Ectodermal cell (in vitro differentiated cells): ENCODE measurements around the gene KMO.

ENCODE experiments used
- H3K27ac ChIP-seq: 2 replicates; pipeline ENCODE4 v1.7.0; 2013; ENCODE audit warnings: mild to moderate bottlenecking, low read depth, low read length; ENCODE audit not compliant: insufficient read depth, poor library complexity, severe bottlenecking
- H3K27me3 ChIP-seq: 2 replicates; pipeline ENCODE4 v1.7.0; 2013; ENCODE audit warnings: mild to moderate bottlenecking, low read length; ENCODE audit not compliant: insufficient read depth, control insufficient read depth, poor library complexity, severe bottlenecking
- H3K36me3 ChIP-seq: one replicate; pipeline ENCODE4 v1.7.0; 2013; ENCODE audit warnings: low read length; ENCODE audit not compliant: control insufficient read depth, insufficient read depth
- H3K4me1 ChIP-seq: one replicate; pipeline ENCODE4 v1.7.0; 2013; ENCODE audit warnings: low read length; ENCODE audit not compliant: control insufficient read depth, insufficient read depth
- H3K4me3 ChIP-seq: 2 replicates; pipeline ENCODE4 v1.7.0; 2013; ENCODE audit warnings: low read depth, low read length, control low read depth; ENCODE audit not compliant: insufficient read depth
- H3K9me3 ChIP-seq: 2 replicates; pipeline ENCODE4 v1.7.0; 2013; ENCODE audit warnings: mild to moderate bottlenecking, low read length, moderate library complexity; ENCODE audit not compliant: control insufficient read depth
- WGBS, 2 experiments: methylation state at CpG; one replicate each; pipeline ENCODE4 v1.1.7; 2013; ENCODE audit warnings: missing lambda C conversion rate in 2 of 2; 5-methylcytosine and 5-hydroxymethylcytosine counted together

KMO gene

GRCh38 chr1:241557551-241558193, 25.5 kb downstream of the KMO start:
- Histone ChIP-seq H3K36me3 (no peaks in the 10 kb centered on the region), H3K4me3 (no peak overlapping the region), H3K27ac (no peak overlapping the region), H3K27me3 (no peaks in the 10 kb centered on the region), H3K9me3 (no peaks in the 10 kb centered on the region), H3K4me1 (no peaks in the 10 kb centered on the region)
- WGBS, 2 experiments: 87 to 90% methylated on average over 5 of the region's 5 CpGs

- Histone ChIP-seq H3K27ac (no peak overlapping the region), H3K36me3 (no peaks in the 10 kb centered on the region)
- WGBS, 2 experiments: 93% methylated on average over 4 of the region's 4 CpGs
Measured at GRCh38 chr1:241560146-241560848, 28.1 kb downstream of the KMO start.

DNA sequence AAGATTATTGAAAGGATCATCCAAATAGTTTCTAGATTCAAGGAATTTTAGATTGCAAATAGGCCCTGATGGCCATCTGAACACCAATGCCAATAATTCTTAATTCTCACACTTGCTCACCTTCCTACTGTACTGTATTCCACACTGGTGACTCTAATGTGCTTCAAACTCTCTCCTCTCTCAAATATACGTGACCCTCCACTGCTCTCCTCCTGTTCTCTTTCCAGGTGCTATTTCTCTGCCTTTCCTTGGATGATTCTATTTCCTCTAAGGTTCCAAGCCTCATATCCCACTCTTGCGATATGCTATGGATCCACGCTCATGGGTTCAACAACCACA, 28.6 kb downstream of the KMO start:
- Histone ChIP-seq H3K4me1 (no peaks in the 10 kb centered on the region), H3K27ac (no peak overlapping the region), H3K9me3 (no peaks in the 10 kb centered on the region), H3K36me3 (no peaks in the 10 kb centered on the region), H3K4me3 (no peak overlapping the region), H3K27me3 (no peaks in the 10 kb centered on the region)
- 89 to 91% methylated on average over 3 of the region's 3 CpGs for WGBS, 2 experiments

More at GRCh38 chr1:241560146-241560848, 28.1 kb downstream of the KMO start:
- Histone ChIP-seq H3K27me3 (no peaks in the 10 kb centered on the region), H3K4me3 (no peak overlapping the region), H3K9me3 (no peaks in the 10 kb centered on the region), H3K4me1 (no peaks in the 10 kb centered on the region)

GRCh38 chr1:241569848-241570247, 37.7 kb downstream of the KMO start:
- H3K36me3 ChIP-seq: no peaks in the 10 kb centered on the region
- no peaks in the 10 kb centered on the region for H3K27me3 ChIP-seq
- no peaks in the 10 kb centered on the region for H3K4me1 ChIP-seq
- 100% methylated on average over 1 of the region's 2 CpGs; no CpG with 5 or more reads in 1 of the 2 experiments for WGBS, 2 experiments
- H3K9me3 ChIP-seq: no peaks in the 10 kb centered on the region
- no peak overlapping the region for H3K4me3 ChIP-seq
- H3K27ac ChIP-seq: no peak overlapping the region

DNA sequence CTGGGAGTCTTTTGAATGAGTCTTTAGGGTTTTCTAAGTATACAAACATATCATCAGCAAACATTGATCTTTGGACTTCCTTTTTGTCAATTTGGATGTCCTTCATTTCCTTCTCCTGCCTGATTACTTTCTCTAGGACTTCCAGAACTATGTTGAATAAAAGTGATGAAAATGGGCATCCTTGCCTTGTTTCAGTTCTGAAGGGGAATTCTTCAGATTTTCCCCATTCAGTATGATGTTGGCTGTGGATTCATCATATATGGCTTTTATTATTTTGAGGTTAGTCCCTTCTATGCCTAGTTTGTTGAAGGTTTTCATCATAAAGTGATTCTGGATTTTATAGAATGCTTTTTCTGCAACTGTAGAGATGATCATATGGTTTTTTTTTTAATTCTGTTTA, 42.0 kb downstream of the KMO start:
- no peaks in the 10 kb centered on the region for H3K27me3 ChIP-seq
- no peaks in the 10 kb centered on the region for H3K9me3 ChIP-seq
- H3K36me3 ChIP-seq: no peaks in the 10 kb centered on the region
- no peaks in the 10 kb centered on the region for H3K4me1 ChIP-seq
- H3K27ac ChIP-seq: no peak overlapping the region
- no peak overlapping the region for H3K4me3 ChIP-seq

DNA sequence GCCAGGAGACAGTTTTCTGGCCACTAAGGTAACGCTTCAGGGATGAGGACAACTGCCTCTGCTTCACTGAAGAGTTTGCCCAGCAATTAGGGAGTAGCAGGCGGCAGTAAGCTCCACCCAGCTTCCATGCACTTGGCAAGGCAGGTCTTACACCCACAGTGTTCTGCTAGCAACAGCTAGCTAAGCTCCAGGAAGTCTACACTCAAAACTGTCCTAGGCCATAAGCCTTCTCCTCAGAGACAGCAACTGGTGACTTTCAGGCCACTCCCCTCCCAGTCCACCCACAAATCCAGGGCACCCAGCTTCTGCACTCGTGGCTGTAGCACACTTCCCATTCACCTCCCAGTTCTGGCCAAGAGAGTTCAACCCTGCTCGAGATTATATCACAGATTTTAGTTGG, 47.3 kb downstream of the KMO start:
- Histone ChIP-seq H3K9me3 (no peaks in the 10 kb centered on the region), H3K27ac (no peak overlapping the region), H3K27me3 (no peaks in the 10 kb centered on the region), H3K36me3 (no peaks in the 10 kb centered on the region), H3K4me1 (no peaks in the 10 kb centered on the region), H3K4me3 (no peak overlapping the region)
- WGBS, 2 experiments: 87 to 91% methylated on average over 4 of the region's 4 CpGs

GRCh38 chr1:241582921-241583321, 50.7 kb downstream of the KMO start:
- Histone ChIP-seq H3K4me3 (no peak overlapping the region), H3K27ac (no peak overlapping the region), H3K9me3 (no peaks in the 10 kb centered on the region), H3K36me3 (no peaks in the 10 kb centered on the region), H3K4me1 (no peaks in the 10 kb centered on the region), H3K27me3 (no peaks in the 10 kb centered on the region)
- WGBS, 2 experiments: 96 to 98% methylated on average over 1 of the region's 1 CpG

DNA sequence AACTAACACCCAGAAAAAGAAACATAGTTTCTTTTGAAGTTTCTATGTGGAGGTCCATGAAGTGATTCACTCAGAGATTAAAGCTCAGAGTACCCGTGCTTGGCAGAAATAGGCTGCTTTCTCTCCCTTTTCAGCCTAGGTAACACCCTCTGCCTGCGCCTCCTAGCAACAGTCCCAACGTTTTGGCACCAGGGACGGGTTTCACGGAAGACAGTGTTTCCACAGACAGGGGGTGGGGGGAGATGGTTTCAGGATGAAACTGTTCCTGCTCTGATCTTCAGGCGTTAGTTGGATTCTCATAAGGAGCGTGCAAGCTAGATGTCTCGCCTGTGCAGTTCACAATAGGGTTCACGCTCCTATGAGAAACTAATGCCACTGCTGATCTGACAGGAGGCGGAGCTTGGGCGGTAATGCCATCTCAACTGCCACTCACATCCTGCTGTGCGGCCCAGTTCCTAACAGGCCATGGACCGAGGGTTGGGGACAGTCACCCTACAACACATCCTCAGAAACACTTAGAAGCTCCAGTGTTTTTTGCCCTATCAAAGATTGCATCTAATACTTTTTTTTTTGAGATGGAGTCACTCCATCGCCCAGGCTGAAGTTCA, 54.8 kb downstream of the KMO start:
- Histone ChIP-seq H3K4me1 (no peaks in the 10 kb centered on the region), H3K27me3 (no peaks in the 10 kb centered on the region), H3K9me3 (no peaks in the 10 kb centered on the region), H3K36me3 (no peaks in the 10 kb centered on the region), H3K27ac (no peak overlapping the region), H3K4me3 (no peak overlapping the region)
- WGBS, 2 experiments: 90% methylated on average over 14 of the region's 14 CpGs

GRCh38 chr1:241589521-241589920, 57.3 kb downstream of the KMO start:
- H3K9me3 ChIP-seq: no peaks in the 10 kb centered on the region
- H3K36me3 ChIP-seq: peaks cover 5% of the 10 kb centered on the region
- 92 to 94% methylated on average over 7 of the region's 7 CpGs for WGBS, 2 experiments
- H3K4me3 ChIP-seq: no peak overlapping the region
- no peak overlapping the region for H3K27ac ChIP-seq
- no peaks in the 10 kb centered on the region for H3K4me1 ChIP-seq
- no peaks in the 10 kb centered on the region for H3K27me3 ChIP-seq

- WGBS, 2 experiments: 89 to 98% methylated on average over 4 of the region's 4 CpGs
- peaks cover 5% of the 10 kb centered on the region for H3K36me3 ChIP-seq
- H3K4me3 ChIP-seq: no peak overlapping the region
- no peaks in the 10 kb centered on the region for H3K27me3 ChIP-seq
- no peaks in the 10 kb centered on the region for H3K9me3 ChIP-seq
- no peaks in the 10 kb centered on the region for H3K4me1 ChIP-seq
- H3K27ac ChIP-seq: no peak overlapping the region
Measured at GRCh38 chr1:241590719-241591118, 58.5 kb downstream of the KMO start.
